HL-60 (cell line): Measurements from ENCODE around the gene SLC3A2.

ENCODE experiments used
- CTCF ChIP-seq: IDR thresholded peaks from one replicate; pipeline ENCODE4 v1.5.1; 2011; ENCODE audit warnings: low read length, control low read depth, inconsistent platforms; ENCODE audit not compliant: insufficient read depth
- GABPA ChIP-seq: IDR thresholded peaks from 2 replicates; pipeline ENCODE4 v1.6.1; 2012; ENCODE audit warnings: low read depth
- POLR2AphosphoS5 ChIP-seq: IDR thresholded peaks from 2 replicates; pipeline ENCODE4 v1.6.1; 2012; ENCODE audit warnings: low read depth
- REST ChIP-seq: IDR thresholded peaks from 2 replicates; pipeline ENCODE4 v1.6.1; 2012; ENCODE audit warnings: low read depth; ENCODE audit not compliant: insufficient replicate concordance

- TF ChIP-seq CTCF (no peak), POLR2AphosphoS5 (no peak), GABPA (no peak), REST (no peak)
Measured at GRCh38 chr11:62885137-62885750, 4.5 kb downstream of the SLC3A2 start.
